SK-N-SH treated with all-trans-retinoic acid at 6 μM for 48 hours (cell line): ENCODE results near the gene DENND1B.
A peak's percentile ranks its signal among the peaks of the same experiment; 100 is the strongest.

ENCODE experiments used
- ATAC-seq: fragments of 200-7000 bp; cut with Tn5 transposase; 3 replicates; pipeline ENCODE4 v1.9.1; 2020; ENCODE audit warnings: mild to moderate bottlenecking, moderate library complexity
- ARNTL ChIP-seq: fragments of 450-650 bp; formaldehyde crosslinking; IDR thresholded peaks from 2 replicates; pipeline ENCODE4 v1.5.0; 2020; ENCODE audit warnings: low read depth, mild to moderate bottlenecking, moderate library complexity, borderline replicate concordance
- BACH2 ChIP-seq: fragments of 250-450 bp; sonication (Bioruptor Pico); IDR thresholded peaks from 2 replicates; pipeline ENCODE4 v1.9.0; 2021; ENCODE audit warnings: mild to moderate bottlenecking, borderline replicate concordance
- CSDC2 ChIP-seq: fragments of 250-450 bp; sonication (Bioruptor Pico); IDR thresholded peaks from 2 replicates; pipeline ENCODE4 v1.5.0; 2020; ENCODE audit warnings: mild to moderate bottlenecking, moderate library complexity
- ESRRG ChIP-seq: fragments of 250-450 bp; sonication (Bioruptor Pico); IDR thresholded peaks from 2 replicates; pipeline ENCODE4 v1.6.1; 2021; ENCODE audit warnings: mild to moderate bottlenecking
- OSR1 ChIP-seq: fragments of 250-450 bp; sonication (Bioruptor Pico); IDR thresholded peaks from 2 replicates; pipeline ENCODE4 v1.8.0; 2022; ENCODE audit warnings: moderate library complexity, mild to moderate bottlenecking, inconsistent platforms
- PPARA ChIP-seq: fragments of 250-450 bp; sonication (Bioruptor Pico); IDR thresholded peaks from 2 replicates; pipeline ENCODE4 v1.5.0; 2020; ENCODE audit warnings: mild to moderate bottlenecking, borderline replicate concordance
- TCF4 ChIP-seq: fragments of 250-450 bp; sonication (Bioruptor Pico); IDR thresholded peaks from 2 replicates; pipeline ENCODE4 v1.8.0; 2021; ENCODE audit warnings: mild to moderate bottlenecking, moderate library complexity, borderline replicate concordance
- ZC3H10 ChIP-seq: fragments of 250-450 bp; sonication (Bioruptor Pico); IDR thresholded peaks from 2 replicates; pipeline ENCODE4 v1.5.1; 2021; ENCODE audit warnings: mild to moderate bottlenecking, moderate library complexity
- ZFP3 ChIP-seq: fragments of 250-450 bp; sonication (Bioruptor Pico); IDR thresholded peaks from 2 replicates; pipeline ENCODE4 v1.5.0; 2020; ENCODE audit warnings: mild to moderate bottlenecking, moderate library complexity
- ZNF565 ChIP-seq: fragments of 450-650 bp; formaldehyde crosslinking; conservative IDR thresholded peaks from 2 replicates; pipeline ENCODE4 v1.5.0; 2020; ENCODE audit warnings: low read depth, mild to moderate bottlenecking, moderate library complexity
- ZNF8 ChIP-seq: fragments of 450-650 bp; formaldehyde crosslinking; IDR thresholded peaks from 2 replicates; pipeline ENCODE4 v1.5.0; 2020; ENCODE audit warnings: mild to moderate bottlenecking, moderate library complexity
- TF ChIP-seq, protein P1 (sequence below): fragments of 250-450 bp; sonication (Bioruptor Pico); IDR thresholded peaks from 2 replicates; pipeline ENCODE4 v1.8.0; 2020; ENCODE audit warnings: mild to moderate bottlenecking, moderate library complexity, borderline replicate concordance
- TF ChIP-seq, protein P2 (sequence below): fragments of 250-450 bp; sonication (Bioruptor Pico); IDR thresholded peaks from 2 replicates; pipeline ENCODE4 v1.5.0; 2020; ENCODE audit warnings: mild to moderate bottlenecking, moderate library complexity
- TF ChIP-seq, protein P3 (sequence below): fragments of 250-450 bp; sonication (Bioruptor Pico); IDR thresholded peaks from 2 replicates; pipeline ENCODE4 v1.5.1; 2020; ENCODE audit warnings: low read depth, mild to moderate bottlenecking, moderate library complexity
- TF ChIP-seq, protein P4 (sequence below): fragments of 250-450 bp; sonication (Bioruptor Pico); IDR thresholded peaks from 2 replicates; pipeline ENCODE4 v1.8.0; 2021; ENCODE audit warnings: low read depth, mild to moderate bottlenecking, moderate library complexity, borderline replicate concordance

The DENND1B gene

DNA sequence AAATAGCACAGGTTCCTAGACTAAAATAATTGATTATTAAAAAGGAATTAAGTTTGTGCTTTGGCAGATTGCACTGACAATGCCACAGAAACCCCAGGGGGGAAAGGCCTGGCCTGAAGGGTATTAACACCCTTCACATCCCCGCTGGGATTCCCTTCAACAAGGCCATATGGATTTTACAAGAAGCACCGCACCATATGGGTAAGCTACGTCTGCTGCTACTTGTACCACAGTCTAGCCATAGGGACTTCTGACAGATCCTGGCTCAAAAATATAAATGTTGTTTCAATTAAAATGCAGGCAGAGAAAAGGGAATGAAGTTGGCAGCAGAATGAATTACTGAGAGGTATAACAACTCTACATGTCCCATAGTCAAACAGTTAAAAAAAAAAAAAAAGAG is 101.0 kb downstream of the DENND1B start:
- TF ChIP-seq ZNF8 (no peak), ARNTL (CRISPR knock-in tag) (no peak), OSR1 (CRISPR knock-in tag) (no peak), CSDC2 (CRISPR knock-in tag) (no peak), BACH2 (CRISPR knock-in tag) (no peak), ZNF565 (no peak), ZFP3 (no peak)
- TF ChIP-seq, protein P1, sequence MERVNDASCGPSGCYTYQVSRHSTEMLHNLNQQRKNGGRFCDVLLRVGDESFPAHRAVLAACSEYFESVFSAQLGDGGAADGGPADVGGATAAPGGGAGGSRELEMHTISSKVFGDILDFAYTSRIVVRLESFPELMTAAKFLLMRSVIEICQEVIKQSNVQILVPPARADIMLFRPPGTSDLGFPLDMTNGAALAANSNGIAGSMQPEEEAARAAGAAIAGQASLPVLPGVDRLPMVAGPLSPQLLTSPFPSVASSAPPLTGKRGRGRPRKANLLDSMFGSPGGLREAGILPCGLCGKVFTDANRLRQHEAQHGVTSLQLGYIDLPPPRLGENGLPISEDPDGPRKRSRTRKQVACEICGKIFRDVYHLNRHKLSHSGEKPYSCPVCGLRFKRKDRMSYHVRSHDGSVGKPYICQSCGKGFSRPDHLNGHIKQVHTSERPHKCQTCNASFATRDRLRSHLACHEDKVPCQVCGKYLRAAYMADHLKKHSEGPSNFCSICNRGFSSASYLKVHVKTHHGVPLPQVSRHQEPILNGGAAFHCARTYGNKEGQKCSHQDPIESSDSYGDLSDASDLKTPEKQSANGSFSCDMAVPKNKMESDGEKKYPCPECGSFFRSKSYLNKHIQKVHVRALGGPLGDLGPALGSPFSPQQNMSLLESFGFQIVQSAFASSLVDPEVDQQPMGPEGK (CRISPR knock-in tag): no peak
- TF ChIP-seq, protein P2, sequence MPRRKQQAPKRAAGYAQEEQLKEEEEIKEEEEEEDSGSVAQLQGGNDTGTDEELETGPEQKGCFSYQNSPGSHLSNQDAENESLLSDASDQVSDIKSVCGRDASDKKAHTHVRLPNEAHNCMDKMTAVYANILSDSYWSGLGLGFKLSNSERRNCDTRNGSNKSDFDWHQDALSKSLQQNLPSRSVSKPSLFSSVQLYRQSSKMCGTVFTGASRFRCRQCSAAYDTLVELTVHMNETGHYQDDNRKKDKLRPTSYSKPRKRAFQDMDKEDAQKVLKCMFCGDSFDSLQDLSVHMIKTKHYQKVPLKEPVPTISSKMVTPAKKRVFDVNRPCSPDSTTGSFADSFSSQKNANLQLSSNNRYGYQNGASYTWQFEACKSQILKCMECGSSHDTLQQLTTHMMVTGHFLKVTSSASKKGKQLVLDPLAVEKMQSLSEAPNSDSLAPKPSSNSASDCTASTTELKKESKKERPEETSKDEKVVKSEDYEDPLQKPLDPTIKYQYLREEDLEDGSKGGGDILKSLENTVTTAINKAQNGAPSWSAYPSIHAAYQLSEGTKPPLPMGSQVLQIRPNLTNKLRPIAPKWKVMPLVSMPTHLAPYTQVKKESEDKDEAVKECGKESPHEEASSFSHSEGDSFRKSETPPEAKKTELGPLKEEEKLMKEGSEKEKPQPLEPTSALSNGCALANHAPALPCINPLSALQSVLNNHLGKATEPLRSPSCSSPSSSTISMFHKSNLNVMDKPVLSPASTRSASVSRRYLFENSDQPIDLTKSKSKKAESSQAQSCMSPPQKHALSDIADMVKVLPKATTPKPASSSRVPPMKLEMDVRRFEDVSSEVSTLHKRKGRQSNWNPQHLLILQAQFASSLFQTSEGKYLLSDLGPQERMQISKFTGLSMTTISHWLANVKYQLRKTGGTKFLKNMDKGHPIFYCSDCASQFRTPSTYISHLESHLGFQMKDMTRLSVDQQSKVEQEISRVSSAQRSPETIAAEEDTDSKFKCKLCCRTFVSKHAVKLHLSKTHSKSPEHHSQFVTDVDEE (CRISPR knock-in tag): no peak
- TF ChIP-seq, protein P3, sequence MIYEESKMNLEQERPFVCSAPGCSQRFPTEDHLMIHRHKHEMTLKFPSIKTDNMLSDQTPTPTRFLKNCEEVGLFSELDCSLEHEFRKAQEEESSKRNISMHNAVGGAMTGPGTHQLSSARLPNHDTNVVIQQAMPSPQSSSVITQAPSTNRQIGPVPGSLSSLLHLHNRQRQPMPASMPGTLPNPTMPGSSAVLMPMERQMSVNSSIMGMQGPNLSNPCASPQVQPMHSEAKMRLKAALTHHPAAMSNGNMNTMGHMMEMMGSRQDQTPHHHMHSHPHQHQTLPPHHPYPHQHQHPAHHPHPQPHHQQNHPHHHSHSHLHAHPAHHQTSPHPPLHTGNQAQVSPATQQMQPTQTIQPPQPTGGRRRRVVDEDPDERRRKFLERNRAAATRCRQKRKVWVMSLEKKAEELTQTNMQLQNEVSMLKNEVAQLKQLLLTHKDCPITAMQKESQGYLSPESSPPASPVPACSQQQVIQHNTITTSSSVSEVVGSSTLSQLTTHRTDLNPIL: no peak
- peak; percentile 88 for ATAC-seq

DNA sequence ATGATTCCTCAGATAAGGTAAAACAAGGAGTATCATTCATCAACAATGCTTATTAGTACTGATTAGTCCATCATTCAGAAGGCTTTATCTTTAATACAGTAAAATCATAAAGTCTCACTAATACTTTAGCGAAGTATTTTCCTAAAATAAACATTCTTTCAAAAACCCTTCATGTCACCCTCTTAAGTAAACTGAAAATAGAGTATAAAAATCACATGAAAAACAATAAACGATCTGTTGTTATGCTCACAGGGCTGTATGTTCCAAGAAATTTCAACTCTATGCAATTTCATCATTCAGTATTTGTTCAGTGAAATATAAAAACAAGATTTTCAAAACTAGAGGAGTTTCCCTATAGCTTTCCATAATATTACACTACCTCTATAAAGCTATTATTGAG is 102.0 kb downstream of the DENND1B start:
- TF ChIP-seq TCF4 (CRISPR knock-in tag) (no peak), CSDC2 (CRISPR knock-in tag) (no peak), ZFP3 (no peak), ESRRG (CRISPR knock-in tag) (no peak), ARNTL (CRISPR knock-in tag) (no peak), ZNF565 (no peak), ZNF8 (no peak)
- TF ChIP-seq, protein P2 (CRISPR knock-in tag): no peak
- TF ChIP-seq, protein P1 (CRISPR knock-in tag): no peak
- TF ChIP-seq, protein P4, sequence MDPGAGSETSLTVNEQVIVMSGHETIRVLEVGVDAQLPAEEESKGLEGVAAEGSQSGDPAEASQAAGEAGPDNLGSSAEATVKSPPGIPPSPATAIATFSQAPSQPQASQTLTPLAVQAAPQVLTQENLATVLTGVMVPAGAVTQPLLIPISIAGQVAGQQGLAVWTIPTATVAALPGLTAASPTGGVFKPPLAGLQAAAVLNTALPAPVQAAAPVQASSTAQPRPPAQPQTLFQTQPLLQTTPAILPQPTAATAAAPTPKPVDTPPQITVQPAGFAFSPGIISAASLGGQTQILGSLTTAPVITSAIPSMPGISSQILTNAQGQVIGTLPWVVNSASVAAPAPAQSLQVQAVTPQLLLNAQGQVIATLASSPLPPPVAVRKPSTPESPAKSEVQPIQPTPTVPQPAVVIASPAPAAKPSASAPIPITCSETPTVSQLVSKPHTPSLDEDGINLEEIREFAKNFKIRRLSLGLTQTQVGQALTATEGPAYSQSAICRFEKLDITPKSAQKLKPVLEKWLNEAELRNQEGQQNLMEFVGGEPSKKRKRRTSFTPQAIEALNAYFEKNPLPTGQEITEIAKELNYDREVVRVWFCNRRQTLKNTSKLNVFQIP (CRISPR knock-in tag): no peak
- ATAC-seq: no peak

DNA sequence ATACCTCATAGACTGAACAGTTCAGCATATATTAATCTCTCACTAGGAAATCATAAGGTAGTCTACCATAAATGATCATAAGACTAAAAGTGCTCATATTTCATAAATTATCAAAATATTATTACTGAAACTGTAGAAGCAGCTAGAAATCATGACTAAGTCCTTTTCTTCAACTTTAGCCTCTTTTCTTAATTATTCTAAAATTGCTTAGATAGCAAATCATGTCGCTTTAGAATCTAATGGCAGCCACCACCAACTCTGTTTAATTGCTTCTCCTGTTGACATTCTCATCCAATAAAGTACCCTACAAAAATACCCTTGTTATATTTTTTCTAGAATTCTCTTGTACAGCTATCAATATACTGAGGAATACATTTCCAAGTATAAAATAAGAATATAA is 102.9 kb downstream of the DENND1B start:
- no peak for ATAC-seq
- TF ChIP-seq PPARA (CRISPR knock-in tag) (no peak), ZFP3 (no peak), ARNTL (CRISPR knock-in tag) (no peak), ZC3H10 (no peak), TCF4 (CRISPR knock-in tag) (no peak)
- TF ChIP-seq, all 23 proteins: peak for 0
